AG09319 (cell line): Measurements from ENCODE around the gene FUZ.

Experiments
- DNase-seq: peaks from one replicate; pipeline ENCODE4 v3.0.0-alpha.2; 2010; ENCODE audit warnings: low read depth; ENCODE audit errors: extremely low read depth
- CTCF ChIP-seq: IDR thresholded peaks from 2 replicates; pipeline ENCODE4 v1.5.1; 2011; ENCODE audit warnings: low read depth, mild to moderate bottlenecking, inconsistent platforms, low read length, moderate library complexity

FUZ gene

GRCh38 chr19:49767381-49767780, 45.7 kb downstream of the FUZ start:
- DNase-seq, result no peak
- no peak for TF ChIP-seq CTCF

GRCh38 chr19:49766930-49767299, 46.2 kb downstream of the FUZ start, which contains the start of gene AP2A1:
Gene AP2A1 (plus strand): TSS chr19:49767001. CDS start chr19:49767134, 133 bp downstream.
- no peak for DNase-seq
- TF ChIP-seq CTCF, result no peak

GRCh38 chr19:49766007-49766929, 46.8 kb downstream of the FUZ start:
- TF ChIP-seq CTCF, result no peak
- DNase-seq, result peak; percentile 100

GRCh38 chr19:49764341-49764740, 48.8 kb downstream of the FUZ start:
- no peak for TF ChIP-seq CTCF
- no peak for DNase-seq

- TF ChIP-seq CTCF, result no peak
- DNase-seq, result no peak
These were observed 49.9 kb downstream of the FUZ start, which contains the start of gene TSKS for GRCh38 chr19:49763230-49763629. Gene TSKS (minus strand): TSS chr19:49763306. CDS start chr19:49763247, 59 bp downstream.

- peak; percentile 29 for DNase-seq
- TF ChIP-seq CTCF, result peak; percentile 38
These were observed 51.3 kb downstream of the FUZ start for GRCh38 chr19:49761625-49762311.

- DNase-seq, result no peak
- no peak for TF ChIP-seq CTCF
These were observed 51.9 kb downstream of the FUZ start for GRCh38 chr19:49761249-49761624.
